ENCODE data around the gene HDAC10. TPM values are rescaled to one million over a fixed set of nuclear protein-coding genes. Genes with fewer than 3 reads are reported as not detected.

Gene HDAC10
- total RNA-seq, 1 donor from 2014 or later: 36.8 TPM

- TF ChIP-seq, protein P1, sequence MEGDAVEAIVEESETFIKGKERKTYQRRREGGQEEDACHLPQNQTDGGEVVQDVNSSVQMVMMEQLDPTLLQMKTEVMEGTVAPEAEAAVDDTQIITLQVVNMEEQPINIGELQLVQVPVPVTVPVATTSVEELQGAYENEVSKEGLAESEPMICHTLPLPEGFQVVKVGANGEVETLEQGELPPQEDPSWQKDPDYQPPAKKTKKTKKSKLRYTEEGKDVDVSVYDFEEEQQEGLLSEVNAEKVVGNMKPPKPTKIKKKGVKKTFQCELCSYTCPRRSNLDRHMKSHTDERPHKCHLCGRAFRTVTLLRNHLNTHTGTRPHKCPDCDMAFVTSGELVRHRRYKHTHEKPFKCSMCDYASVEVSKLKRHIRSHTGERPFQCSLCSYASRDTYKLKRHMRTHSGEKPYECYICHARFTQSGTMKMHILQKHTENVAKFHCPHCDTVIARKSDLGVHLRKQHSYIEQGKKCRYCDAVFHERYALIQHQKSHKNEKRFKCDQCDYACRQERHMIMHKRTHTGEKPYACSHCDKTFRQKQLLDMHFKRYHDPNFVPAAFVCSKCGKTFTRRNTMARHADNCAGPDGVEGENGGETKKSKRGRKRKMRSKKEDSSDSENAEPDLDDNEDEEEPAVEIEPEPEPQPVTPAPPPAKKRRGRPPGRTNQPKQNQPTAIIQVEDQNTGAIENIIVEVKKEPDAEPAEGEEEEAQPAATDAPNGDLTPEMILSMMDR (IDR thresholded peaks at IDR 0.05): no peak
- H3K4me3 Mint-ChIP-seq (ENCODE audit: unreplicated experiment): peak overlapping the region; percentile 75
- H3K9me3 Mint-ChIP-seq (ENCODE audit: low read depth): no peaks in the 10 kb centered on the region
- no peaks in the 10 kb centered on the region for H3K27me3 Mint-ChIP-seq (ENCODE audit: low read depth)
- H3K27ac Mint-ChIP-seq (ENCODE audit: unreplicated experiment): no peak overlapping the region
- peaks cover 10% of the 10 kb centered on the region for H3K36me3 Mint-ChIP-seq (ENCODE audit: low read depth)
- H3K4me1 Mint-ChIP-seq (ENCODE audit: low read depth): peaks cover 20% of the 10 kb centered on the region
- DNase-seq (ENCODE audit: low spot score): no peak
These were observed 49.6 kb downstream of the HDAC10 start for GRCh38 chr22:50201191-50202129.

DNA sequence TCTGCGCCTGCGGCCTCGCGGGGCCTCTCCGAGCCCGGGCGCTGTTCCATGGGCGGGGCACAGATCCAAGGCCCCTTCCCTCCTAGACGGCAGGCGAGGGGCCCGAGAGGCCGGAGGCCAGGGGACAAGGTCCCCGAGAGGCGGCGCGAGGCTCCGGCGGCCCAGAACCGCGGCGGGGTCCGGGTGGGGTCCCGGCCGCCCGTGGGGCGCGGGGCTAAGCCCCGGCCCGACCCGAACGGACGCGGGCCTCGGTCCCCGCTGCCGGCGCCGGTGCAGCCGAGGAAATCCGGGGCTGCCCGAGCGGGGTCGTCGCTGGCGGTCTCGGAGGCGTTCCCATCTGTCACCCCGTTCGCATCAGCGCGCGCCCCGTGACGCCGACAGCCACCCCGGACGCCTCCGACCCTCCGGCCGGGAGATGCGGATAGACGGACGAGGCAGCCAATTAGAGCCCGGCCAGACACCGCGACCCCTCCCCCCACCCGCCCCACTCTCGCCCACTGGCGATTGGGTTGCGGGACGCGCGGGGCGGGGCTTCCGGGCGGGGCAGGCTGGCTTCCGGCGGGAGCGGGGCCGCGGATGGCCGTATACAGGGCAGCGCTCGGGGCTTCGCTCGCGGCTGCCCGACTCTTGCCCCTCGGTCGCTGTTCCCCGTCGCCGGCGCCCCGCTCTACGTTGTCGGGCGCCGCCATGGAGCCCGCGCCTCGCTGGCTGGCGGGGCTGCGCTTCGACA lies 50.4 kb downstream of the HDAC10 start, which contains the start of gene SELENOO:
TSS of gene SELENOO (plus strand) at position 551 of the 730 bp plus-strand sequence. CDS start at position 577, 26 bp downstream.
- no peak for DNase-seq (ENCODE audit: low spot score)
- Mint-ChIP-seq H3K4me3 (ENCODE audit: unreplicated experiment) (peak within 1 kb of the TSS; percentile 75), H3K4me1 (ENCODE audit: low read depth) (peaks cover 18% of the 10 kb centered on the region), H3K9me3 (ENCODE audit: low read depth) (no peaks in the 10 kb centered on the region), H3K27me3 (ENCODE audit: low read depth) (no peaks in the 10 kb centered on the region), H3K36me3 (ENCODE audit: low read depth) (peaks cover 7% of the 10 kb centered on the region), H3K27ac (ENCODE audit: unreplicated experiment) (no peak within 1 kb of the TSS)
- TF ChIP-seq, protein P1 (IDR thresholded peaks at IDR 0.05): peak; percentile 12

GRCh38 chr22:50199829-50200460 lies 51.1 kb downstream of the HDAC10 start:
- Mint-ChIP-seq H3K36me3 (ENCODE audit: low read depth) (peaks cover 6% of the 10 kb centered on the region), H3K27ac (ENCODE audit: unreplicated experiment) (peak overlapping the region; percentile 2), H3K27me3 (ENCODE audit: low read depth) (no peaks in the 10 kb centered on the region), H3K4me1 (ENCODE audit: low read depth) (peaks cover 18% of the 10 kb centered on the region), H3K4me3 (ENCODE audit: unreplicated experiment) (peak overlapping the region; percentile 68), H3K9me3 (ENCODE audit: low read depth) (no peaks in the 10 kb centered on the region)
- TF ChIP-seq, protein P1 (IDR thresholded peaks at IDR 0.05): no peak
- DNase-seq (ENCODE audit: low spot score): no peak

GRCh38 chr22:50199251-50199721 lies 51.8 kb downstream of the HDAC10 start:
- no peaks in the 10 kb centered on the region for H3K27me3 Mint-ChIP-seq (ENCODE audit: low read depth)
- peaks cover 18% of the 10 kb centered on the region for H3K4me1 Mint-ChIP-seq (ENCODE audit: low read depth)
- H3K4me3 Mint-ChIP-seq (ENCODE audit: unreplicated experiment): peak overlapping the region; percentile 68
- no peak for DNase-seq (ENCODE audit: low spot score)
- H3K9me3 Mint-ChIP-seq (ENCODE audit: low read depth): no peaks in the 10 kb centered on the region
- peak overlapping the region; percentile 2 for H3K27ac Mint-ChIP-seq (ENCODE audit: unreplicated experiment)
- peaks cover 3% of the 10 kb centered on the region for H3K36me3 Mint-ChIP-seq (ENCODE audit: low read depth)
- TF ChIP-seq, protein P1 (IDR thresholded peaks at IDR 0.05): no peak
